DMS53 (cell line): Measurements from ENCODE around the gene REXO4.

ENCODE experiments used
- DNase-seq: peaks from one replicate; lab custom pipeline; 2025; lab: John Stamatoyannopoulos, UW

The REXO4 gene

DNA sequence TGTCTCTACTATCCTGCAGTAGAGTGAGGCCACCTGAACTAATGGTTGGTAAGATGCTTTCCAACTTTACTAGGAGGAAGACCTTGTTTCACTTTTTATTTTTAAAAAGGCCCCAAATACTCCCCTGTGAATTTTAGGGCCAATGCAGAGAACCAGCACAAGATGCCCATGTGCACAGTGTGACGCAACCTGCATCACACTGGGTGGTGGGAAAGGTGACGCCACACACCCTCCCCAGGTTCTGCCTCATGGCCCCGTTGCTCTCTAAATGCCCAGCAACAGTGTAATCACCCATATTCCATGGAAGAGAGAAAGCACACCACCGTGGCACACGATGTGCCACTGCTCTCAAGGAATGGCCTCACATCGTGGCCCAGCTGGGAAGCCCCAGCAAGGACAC is 48.4 kb downstream of the REXO4 start:
- no peak for DNase-seq

DNA sequence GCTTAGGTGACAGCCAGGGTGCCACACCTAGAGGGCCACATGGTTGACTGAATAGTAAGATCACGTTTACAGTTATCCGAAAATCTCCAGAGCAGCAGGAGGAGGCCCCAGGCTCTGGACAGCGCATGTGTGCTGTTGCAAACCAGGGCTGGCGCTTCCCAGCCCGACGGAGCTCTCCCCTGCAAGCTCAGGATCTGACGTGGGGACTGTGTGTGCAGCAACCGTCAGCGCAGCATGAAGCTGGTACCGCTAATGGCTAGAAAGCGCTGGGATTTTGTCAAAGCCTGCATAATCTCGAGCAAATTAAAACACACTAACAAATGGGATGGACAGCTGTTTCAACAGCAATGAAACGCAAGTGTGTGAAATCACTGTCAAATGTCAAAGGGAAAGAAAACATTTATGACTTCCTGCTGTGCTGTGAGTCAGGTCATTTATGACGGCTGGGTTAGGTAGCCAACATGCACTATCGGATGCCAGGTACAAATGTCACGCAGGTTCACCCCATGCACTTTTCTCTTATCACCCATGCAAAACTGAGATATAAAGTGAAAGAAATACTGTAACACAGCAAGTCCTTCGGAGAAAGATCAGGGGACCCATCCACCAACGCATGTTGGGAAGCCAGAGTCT is 49.4 kb downstream of the REXO4 start:
- DNase-seq, result peak; percentile 57

DNA sequence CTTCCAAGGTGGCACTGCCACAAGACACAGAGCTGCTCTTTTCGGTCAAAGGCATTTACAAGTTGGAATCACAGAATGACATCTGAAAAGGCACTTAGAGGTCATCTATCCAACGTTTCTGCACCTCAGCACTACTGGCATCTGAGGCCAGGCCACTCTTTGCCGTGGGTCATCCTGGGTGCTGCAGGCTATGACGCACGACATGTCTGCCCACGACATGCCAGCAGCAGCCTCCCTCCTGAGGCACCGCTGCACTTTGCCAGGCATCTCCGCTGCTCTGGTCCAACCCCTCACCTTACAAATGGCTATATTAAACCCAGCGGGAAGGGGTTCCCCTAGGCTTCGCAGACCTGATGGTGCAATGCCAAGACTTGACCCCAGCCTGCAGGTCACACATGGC is 50.0 kb downstream of the REXO4 start:
- no peak for DNase-seq

DNA sequence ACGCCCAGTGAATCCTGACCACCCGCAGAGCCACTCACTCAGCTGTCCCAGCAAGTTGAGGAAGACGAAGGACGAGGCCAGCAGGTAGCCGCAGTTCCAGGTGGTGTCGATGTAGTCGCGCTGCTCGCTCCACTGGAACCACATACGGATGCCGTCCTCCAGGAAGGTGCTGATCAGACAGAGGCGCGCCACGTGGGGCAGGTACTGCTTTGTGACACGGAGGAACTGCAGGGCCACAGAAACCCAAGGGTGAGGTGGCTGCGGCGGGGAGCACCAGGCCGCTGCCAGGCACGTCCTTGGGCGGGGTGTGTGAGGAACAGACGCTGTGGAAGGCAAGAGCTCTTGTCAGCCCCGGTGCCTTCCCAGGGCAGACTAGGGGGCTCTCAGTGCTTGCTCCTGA is 50.6 kb downstream of the REXO4 start:
- no peak for DNase-seq

DNA sequence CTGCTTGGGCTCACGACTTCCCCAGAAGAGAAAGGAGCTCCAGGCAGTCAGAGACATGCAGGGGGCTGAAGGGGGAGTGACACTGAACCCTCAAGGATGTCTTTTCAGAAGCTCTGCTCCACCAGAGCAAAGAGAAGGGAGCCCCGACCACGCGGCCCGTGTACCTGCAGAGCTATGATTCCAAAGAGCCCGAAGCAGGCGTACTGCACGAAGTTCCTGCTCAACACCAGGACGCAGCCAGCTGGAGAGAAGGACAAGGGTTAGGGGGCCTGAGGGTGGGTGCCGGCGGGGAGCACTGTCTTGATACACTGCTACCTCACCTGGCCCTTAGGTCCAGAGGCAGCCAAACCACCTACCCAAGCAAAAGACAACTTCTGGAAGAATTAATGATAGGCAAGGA is 51.4 kb downstream of the REXO4 start:
- DNase-seq, result no peak

DNA sequence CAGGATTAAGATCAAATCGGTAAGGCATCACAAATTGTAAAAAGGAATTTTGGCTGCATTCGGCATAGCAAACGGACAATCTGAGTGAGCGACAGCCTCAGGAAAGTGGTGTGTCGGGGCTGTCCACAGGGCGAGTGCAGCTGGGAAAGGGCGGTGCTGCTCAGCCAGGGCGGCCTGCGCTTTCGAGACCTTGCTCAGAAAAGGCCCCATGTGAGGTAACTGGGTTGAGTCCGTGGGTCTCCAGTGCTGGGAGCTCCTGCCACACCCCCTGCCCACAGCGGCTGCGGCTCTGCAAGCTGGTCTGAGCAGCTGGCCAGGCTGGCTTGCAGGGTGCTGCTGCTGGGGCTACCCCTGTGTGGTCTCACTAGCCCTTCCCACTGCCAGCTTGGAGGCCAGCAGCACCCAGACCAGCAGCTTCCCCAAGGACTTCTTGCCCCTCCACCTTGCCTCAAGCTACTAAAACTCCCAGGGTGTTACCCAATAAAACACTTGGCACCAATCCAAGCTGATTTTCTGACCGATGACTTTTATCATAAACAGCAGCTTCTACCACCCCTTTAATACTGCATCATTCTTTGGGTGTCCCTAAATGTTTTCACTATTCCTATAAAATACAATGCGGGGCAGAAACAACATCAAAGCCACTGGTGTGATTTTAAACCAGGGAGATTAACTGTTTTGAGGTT is 55.3 kb downstream of the REXO4 start:
- no peak for DNase-seq

DNA sequence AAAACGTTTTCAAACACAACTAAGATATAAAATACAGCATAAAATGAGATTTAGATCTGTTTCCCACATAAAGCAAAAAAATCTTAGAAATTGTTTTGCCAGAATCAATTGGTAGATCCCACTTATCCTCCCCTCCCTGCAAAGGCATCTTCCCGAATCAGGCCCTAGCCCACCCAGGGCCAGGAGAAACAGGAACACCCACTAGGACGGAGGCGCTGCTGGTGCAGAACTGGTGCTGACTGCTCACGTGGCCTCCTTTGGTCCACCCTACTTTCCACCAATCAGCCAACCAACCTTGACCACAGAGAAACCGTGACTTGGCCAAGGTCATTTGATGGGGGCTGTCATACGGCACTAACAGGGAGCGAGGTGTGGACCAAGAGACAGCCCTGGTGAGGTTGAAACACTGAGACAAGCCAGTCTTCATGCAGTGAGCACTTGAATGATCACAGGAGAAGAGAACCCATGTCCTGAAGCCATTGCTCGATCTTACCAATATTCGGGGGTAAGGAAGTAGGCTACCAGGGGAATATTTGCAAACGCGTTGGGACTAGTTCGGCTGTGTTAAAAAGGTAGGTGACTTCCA is 56.2 kb downstream of the REXO4 start:
- no peak for DNase-seq

DNA sequence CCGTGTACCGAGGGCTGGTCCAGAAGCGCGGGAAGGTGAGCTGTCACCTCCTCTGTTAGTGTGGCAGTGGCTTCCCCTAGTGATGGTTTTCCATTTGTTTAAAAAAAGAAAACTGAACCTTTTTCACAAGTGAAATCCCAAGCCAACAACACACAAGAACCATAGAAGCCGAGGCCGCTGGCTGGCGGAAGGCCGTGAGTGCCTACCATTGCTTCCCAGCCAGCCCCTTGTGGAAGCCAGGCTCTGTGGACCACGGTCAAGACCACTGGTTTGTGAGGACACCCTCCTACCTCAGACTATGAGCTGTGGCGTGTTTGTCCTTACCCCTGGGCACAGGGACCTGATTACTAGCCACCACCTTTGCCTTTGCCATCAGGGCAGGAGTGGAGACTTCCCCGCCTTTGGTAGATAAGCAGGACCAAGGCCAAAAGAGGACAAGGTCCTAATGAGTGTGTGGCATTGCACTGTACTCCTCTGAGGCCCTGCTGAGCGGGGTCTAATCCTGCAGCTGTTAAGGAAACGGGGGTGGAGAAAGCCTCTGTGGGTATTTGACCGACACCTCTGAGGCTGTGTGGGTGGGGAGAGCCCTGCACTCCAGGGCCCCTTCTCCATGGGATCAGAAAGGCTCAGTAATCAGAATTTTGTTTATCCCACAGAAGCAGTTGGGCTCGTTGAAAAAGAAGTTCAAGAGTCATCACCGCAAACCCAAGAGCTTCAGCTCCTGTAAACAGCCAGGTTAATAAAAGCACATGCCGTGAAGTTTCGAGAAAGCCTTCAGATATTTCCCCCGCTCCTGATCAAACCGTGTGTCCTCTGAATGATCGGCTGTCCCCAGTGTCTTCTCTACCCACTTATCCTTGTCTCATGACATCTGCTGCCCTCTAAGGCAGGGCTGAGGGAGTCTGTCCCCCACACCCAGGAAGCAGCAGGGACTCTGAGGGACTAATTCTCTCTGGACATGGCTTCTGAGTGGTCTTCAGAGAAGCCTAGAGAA is 57.1 kb downstream of the REXO4 start:
- DNase-seq, result no peak

DNA sequence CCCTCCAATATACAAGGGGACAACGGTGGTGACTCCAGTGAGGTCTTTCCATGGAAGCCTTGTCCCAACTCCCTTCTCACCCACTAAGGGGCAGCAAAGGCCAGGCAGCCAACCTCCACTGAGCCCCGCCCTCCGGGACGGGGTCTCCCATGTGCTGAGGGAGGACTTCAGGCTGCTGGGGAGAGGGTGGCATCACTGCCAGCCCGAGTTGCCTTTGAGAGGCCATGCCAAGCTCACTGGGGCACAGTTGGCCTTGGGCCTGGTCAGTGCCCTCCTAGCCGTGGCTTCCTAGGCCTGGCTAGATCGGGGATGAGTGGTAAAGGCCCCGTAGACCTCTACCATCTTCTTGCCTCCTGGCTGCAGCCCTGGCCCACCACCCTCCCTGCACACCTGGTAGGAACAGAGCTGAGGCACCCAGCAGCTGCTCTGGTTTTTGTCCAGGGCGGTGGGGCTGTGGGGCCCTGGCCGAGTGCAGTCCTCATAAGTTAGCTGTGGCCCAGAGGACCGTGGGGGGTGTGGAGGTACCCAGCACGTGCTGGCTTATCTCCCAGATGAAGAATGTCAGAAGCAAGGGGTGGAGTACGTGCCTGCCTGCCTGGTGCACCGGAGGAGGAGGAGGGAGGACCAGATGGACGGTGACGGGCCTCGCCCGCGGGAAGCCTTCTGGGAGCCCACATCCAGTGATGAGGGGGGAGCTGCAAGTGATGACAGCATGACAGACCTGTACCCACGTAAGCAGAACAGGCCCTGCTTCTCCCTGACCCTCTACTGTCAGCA is 58.2 kb downstream of the REXO4 start:
- peak; percentile 41 for DNase-seq

DNA sequence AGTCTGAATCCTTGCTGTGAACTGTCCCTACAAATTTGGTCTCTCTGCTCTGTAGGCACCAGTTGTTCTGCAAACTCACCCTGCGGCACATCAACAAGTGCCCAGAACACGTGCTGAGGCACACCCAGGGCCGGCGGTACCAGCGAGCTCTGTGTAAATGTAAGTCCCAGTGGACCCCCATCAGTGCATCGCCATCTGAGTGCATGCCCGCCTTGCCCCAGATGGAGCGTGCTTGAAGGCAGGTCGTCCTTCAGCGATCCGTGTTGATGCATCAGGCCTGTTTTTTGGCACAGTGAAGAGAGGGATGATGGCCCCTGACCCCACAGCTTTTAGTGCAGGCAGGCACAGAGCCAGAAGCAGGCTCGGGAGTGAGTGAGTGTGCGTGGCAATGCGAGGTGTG is 60.2 kb downstream of the REXO4 start:
- no peak for DNase-seq

DNA sequence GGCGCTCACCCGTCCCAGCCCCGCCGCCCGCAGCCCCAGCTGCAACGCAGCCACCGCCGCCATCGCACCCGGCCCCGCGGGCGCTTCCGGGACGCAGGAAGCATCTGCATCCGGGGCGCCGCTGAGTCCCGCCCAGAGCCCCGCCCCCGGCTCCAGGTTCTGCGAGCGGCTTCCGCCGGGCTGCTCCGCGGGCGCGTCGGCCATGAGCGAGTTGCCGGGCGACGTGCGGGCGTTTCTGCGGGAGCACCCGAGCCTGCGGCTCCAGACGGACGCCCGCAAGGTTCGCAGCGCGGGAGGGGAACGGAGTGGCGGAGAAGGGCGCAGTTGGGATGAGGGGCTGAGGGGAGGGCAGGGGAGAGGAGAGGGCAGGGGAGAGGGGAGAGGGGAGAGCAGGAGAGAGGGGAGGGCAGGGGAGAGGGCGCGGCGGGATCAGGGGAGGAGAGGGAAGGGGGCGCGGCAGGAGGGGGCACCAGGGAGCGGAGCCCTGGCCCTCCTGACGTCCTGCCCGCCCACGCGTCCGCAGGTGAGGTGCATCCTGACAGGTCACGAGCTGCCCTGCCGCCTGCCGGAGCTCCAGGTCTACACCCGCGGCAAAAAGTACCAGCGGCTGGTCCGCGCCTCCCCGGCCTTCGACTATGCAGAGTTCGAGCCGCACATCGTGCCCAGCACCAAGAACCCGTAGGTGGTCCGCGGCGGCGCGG is 61.3 kb downstream of the REXO4 start, which contains the start of the genes SURF1 and SURF2:
SURF1 (minus strand) TSS at position 97 of the 701 bp plus-strand sequence; CDS start at position 63, 34 bp downstream.
SURF2 (plus strand) TSS at position 160 of the 701 bp plus-strand sequence; CDS start at position 203, 43 bp downstream.
- peak; percentile 94 for DNase-seq
